MM.1S (cell line): ENCODE results near the gene RNASE13.

Experiments used
- DNase-seq: peaks from one replicate; pipeline ENCODE4 v3.0.0-alpha.2; 2015
- H2AFZ ChIP-seq: fragments of 300-600 bp; sonication (generic); 2 replicates; pipeline ENCODE4 v1.6.0; 2016; ENCODE audit warnings: antibody characterized with exemption, low read length
- H3F3A ChIP-seq: fragments of 300-600 bp; sonication (generic); 2 replicates; pipeline ENCODE4 v1.6.1; 2016; ENCODE audit warnings: mild to moderate bottlenecking, antibody characterized with exemption, low read length, moderate library complexity, mixed read lengths; ENCODE audit not compliant: insufficient read depth
- H3K27ac ChIP-seq: fragments of 300-600 bp; sonication (generic); 2 replicates; pipeline ENCODE4 v1.5.1; 2016; ENCODE audit warnings: mild to moderate bottlenecking, low read length
- H3K27me3 ChIP-seq: fragments of 300-600 bp; sonication (generic); replicated peaks from 2 replicates; pipeline ENCODE4 v1.6.0; 2016; ENCODE audit warnings: low read length; ENCODE audit not compliant: insufficient read depth
- H3K36me3 ChIP-seq: fragments of 300-600 bp; sonication (generic); replicated peaks from 2 replicates; pipeline ENCODE4 v1.6.1; 2016; ENCODE audit warnings: mild to moderate bottlenecking, low read length, mixed read lengths; ENCODE audit not compliant: insufficient read depth
- H3K4me1 ChIP-seq: fragments of 300-600 bp; sonication (generic); 2 replicates; pipeline ENCODE4 v1.6.1; 2016; ENCODE audit warnings: low read length, mixed read lengths
- H3K4me2 ChIP-seq: fragments of 300-600 bp; sonication (generic); 2 replicates; pipeline ENCODE4 v1.6.0; 2016; ENCODE audit warnings: low read depth, low read length
- H3K4me3 ChIP-seq: fragments of 300-600 bp; sonication (generic); 2 replicates; pipeline ENCODE4 v1.5.1; 2016; ENCODE audit warnings: low read length, mixed read lengths
- H3K79me2 ChIP-seq: fragments of 300-600 bp; sonication (generic); 2 replicates; pipeline ENCODE4 v1.6.1; 2016; ENCODE audit warnings: mixed run types, low read length, mixed read lengths
- H3K9ac ChIP-seq: fragments of 300-600 bp; sonication (generic); 2 replicates; pipeline ENCODE4 v1.6.1; 2016; ENCODE audit warnings: low read length, mixed read lengths
- H3K9me2 ChIP-seq: fragments of 300-600 bp; sonication (generic); replicated peaks from 2 replicates; pipeline ENCODE4 v1.6.1; 2016; ENCODE audit warnings: mild to moderate bottlenecking, low read length, mixed read lengths; ENCODE audit not compliant: insufficient read depth
- H3K9me3 ChIP-seq: fragments of 300-600 bp; sonication (generic); replicated peaks from 2 replicates; pipeline ENCODE4 v1.6.1; 2016; ENCODE audit warnings: mild to moderate bottlenecking, low read length, mixed read lengths; ENCODE audit not compliant: insufficient read depth
- H4K20me1 ChIP-seq: fragments of 300-600 bp; sonication (generic); 2 replicates; pipeline ENCODE4 v1.6.1; 2016; ENCODE audit warnings: mild to moderate bottlenecking, low read length, moderate library complexity, mixed read lengths; ENCODE audit not compliant: insufficient read depth
- EZH2 ChIP-seq: fragments of 300-600 bp; sonication (generic); optimal IDR thresholded peaks from 2 replicates; pipeline ENCODE3; 2017; ENCODE audit warnings: low read depth, mild to moderate bottlenecking, antibody characterized with exemption, low read length, mixed read lengths
- EZH2phosphoT487 ChIP-seq: fragments of 300-600 bp; sonication (generic); IDR thresholded peaks from 2 replicates; pipeline ENCODE4 v1.6.1; 2018; ENCODE audit warnings: antibody characterized with exemption, low read length
- TF ChIP-seq, protein P1 (sequence below): fragments of 300-600 bp; sonication (generic); IDR thresholded peaks from 2 replicates; pipeline ENCODE4 v1.5.1; 2016; ENCODE audit warnings: antibody characterized with exemption, low read length, mixed read lengths

Gene RNASE13

GRCh38 chr14:21003788-21004346, 30.7 kb downstream of the RNASE13 start:
- Histone ChIP-seq H3K9me3 (no peaks in the 10 kb centered on the region), H3K27me3 (no peaks in the 10 kb centered on the region), H3K27ac (no peak overlapping the region), H2AFZ (no peak overlapping the region), H3K9ac (no peak overlapping the region), H3K79me2 (no peaks in the 10 kb centered on the region), H3K4me1 (no peaks in the 10 kb centered on the region), H3K36me3 (no peaks in the 10 kb centered on the region), H3F3A (no peaks in the 10 kb centered on the region), H3K9me2 (no peaks in the 10 kb centered on the region), H4K20me1 (no peaks in the 10 kb centered on the region), H3K4me3 (no peak overlapping the region), H3K4me2 (no peak overlapping the region)
- TF ChIP-seq EZH2 (no peak), EZH2phosphoT487 (no peak)
- TF ChIP-seq, protein P1, sequence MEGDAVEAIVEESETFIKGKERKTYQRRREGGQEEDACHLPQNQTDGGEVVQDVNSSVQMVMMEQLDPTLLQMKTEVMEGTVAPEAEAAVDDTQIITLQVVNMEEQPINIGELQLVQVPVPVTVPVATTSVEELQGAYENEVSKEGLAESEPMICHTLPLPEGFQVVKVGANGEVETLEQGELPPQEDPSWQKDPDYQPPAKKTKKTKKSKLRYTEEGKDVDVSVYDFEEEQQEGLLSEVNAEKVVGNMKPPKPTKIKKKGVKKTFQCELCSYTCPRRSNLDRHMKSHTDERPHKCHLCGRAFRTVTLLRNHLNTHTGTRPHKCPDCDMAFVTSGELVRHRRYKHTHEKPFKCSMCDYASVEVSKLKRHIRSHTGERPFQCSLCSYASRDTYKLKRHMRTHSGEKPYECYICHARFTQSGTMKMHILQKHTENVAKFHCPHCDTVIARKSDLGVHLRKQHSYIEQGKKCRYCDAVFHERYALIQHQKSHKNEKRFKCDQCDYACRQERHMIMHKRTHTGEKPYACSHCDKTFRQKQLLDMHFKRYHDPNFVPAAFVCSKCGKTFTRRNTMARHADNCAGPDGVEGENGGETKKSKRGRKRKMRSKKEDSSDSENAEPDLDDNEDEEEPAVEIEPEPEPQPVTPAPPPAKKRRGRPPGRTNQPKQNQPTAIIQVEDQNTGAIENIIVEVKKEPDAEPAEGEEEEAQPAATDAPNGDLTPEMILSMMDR, result no peak
- no peak for DNase-seq

DNA sequence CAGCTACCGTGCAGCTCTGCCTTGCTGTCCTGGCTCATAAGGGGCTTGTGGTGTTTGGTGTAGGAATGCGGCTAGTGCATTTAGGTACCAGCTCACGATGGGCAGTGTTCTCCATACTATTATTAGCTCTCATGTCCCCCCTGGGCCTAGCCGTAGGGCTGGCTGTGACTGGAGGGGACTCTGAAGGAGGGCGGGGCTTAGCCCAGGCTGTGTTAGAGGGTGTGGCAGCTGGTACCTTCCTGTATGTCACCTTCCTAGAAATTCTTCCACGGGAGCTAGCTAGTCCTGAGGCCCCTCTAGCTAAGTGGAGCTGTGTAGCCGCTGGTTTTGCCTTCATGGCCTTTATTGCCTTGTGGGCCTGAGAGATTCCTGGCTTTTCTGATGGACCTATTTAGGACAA, 33.4 kb downstream of the RNASE13 start:
- H3K79me2 ChIP-seq, result no peaks in the 10 kb centered on the region
- no peak overlapping the region for H3K4me3 ChIP-seq
- H2AFZ ChIP-seq, result no peak overlapping the region
- H3K36me3 ChIP-seq, result no peaks in the 10 kb centered on the region
- H3K9me3 ChIP-seq, result no peaks in the 10 kb centered on the region
- no peaks in the 10 kb centered on the region for H3K9me2 ChIP-seq
- H3K27me3 ChIP-seq, result no peaks in the 10 kb centered on the region
- no peak overlapping the region for H3K9ac ChIP-seq
- H3F3A ChIP-seq, result no peaks in the 10 kb centered on the region
- H4K20me1 ChIP-seq, result no peaks in the 10 kb centered on the region
- no peak overlapping the region for H3K27ac ChIP-seq
- no peak overlapping the region for H3K4me2 ChIP-seq
- no peaks in the 10 kb centered on the region for H3K4me1 ChIP-seq
- no peak for TF ChIP-seq EZH2phosphoT487
- no peak for TF ChIP-seq EZH2
- DNase-seq, result no peak

- no peak overlapping the region for H3K4me2 ChIP-seq
- H3F3A ChIP-seq, result no peaks in the 10 kb centered on the region
- H2AFZ ChIP-seq, result no peak overlapping the region
- no peak overlapping the region for H3K4me3 ChIP-seq
- H3K9me2 ChIP-seq, result no peaks in the 10 kb centered on the region
- H3K9me3 ChIP-seq, result no peaks in the 10 kb centered on the region
- H4K20me1 ChIP-seq, result no peaks in the 10 kb centered on the region
- no peaks in the 10 kb centered on the region for H3K79me2 ChIP-seq
- no peak for DNase-seq
- no peak overlapping the region for H3K9ac ChIP-seq
- H3K27ac ChIP-seq, result no peak overlapping the region
- no peak for TF ChIP-seq EZH2
- TF ChIP-seq, protein P1, result no peak
- no peak for TF ChIP-seq EZH2phosphoT487
- no peaks in the 10 kb centered on the region for H3K36me3 ChIP-seq
- no peaks in the 10 kb centered on the region for H3K4me1 ChIP-seq
- no peaks in the 10 kb centered on the region for H3K27me3 ChIP-seq
Observed at GRCh38 chr14:20999591-20999990, 35.0 kb downstream of the RNASE13 start.

DNA sequence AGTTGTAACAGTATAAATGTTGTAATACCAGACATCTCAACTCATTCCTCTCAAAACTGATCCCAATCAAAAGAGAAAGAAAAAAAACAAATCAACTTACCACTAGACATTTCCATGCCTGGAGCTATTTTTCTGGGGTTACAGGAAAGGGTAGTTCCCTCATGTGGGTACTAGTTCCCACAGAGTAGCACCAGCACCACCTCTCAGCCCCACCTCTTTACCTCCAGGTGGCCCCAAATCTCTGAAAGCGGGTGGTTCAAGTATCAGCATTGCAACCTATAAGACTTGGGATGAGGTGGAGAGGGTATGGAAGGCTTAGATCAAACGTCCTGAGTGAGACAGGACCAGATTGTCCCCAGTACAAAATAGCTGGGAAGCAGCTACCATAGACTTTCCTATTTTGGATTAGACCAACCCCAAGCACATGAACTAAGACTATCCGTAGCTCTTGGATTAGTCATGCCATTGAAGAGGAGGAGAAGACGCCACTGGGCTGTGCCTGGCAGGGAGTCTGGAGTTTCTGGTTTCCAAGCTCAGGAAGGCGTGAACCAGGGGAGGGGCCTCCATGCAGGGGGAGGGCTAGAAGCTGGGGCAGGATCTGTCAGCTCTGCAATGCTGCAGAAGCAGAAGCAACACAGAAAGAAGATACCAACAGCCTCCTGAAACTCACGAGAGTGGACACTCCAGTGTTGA, 35.8 kb downstream of the RNASE13 start, which contains the start of gene SLC39A2:
SLC39A2 (plus strand) TSS at position 620 of the 693 bp plus-strand sequence. CDS start 154 bp downstream, outside the sequence.
- no peak within 1 kb of the TSS for H2AFZ ChIP-seq

More for the DNA sequence above, 35.8 kb downstream of the RNASE13 start, which contains the start of gene SLC39A2:
- Histone ChIP-seq H3K27ac (no peak within 1 kb of the TSS), H3K79me2 (no peaks in the 10 kb centered on the region), H3F3A (no peaks in the 10 kb centered on the region), H3K4me1 (no peaks in the 10 kb centered on the region), H3K27me3 (no peaks in the 10 kb centered on the region), H3K4me2 (no peak within 1 kb of the TSS), H3K9ac (no peak within 1 kb of the TSS), H3K4me3 (no peak within 1 kb of the TSS), H3K9me2 (no peaks in the 10 kb centered on the region), H4K20me1 (no peaks in the 10 kb centered on the region), H3K36me3 (no peaks in the 10 kb centered on the region), H3K9me3 (no peaks in the 10 kb centered on the region)
- no peak for TF ChIP-seq EZH2phosphoT487
- TF ChIP-seq, protein P1, result no peak
- no peak for TF ChIP-seq EZH2
- DNase-seq, result no peak
